ENCODE measurements around the gene ATP10A. TPM values are rescaled to one million over a fixed set of nuclear protein-coding genes. Genes with fewer than 3 reads are reported as not detected.

Gene ATP10A
- total and polyA plus RNA-seq, 2 experiments from 2014 or later, result 0.75 to 0.77 TPM

DNA sequence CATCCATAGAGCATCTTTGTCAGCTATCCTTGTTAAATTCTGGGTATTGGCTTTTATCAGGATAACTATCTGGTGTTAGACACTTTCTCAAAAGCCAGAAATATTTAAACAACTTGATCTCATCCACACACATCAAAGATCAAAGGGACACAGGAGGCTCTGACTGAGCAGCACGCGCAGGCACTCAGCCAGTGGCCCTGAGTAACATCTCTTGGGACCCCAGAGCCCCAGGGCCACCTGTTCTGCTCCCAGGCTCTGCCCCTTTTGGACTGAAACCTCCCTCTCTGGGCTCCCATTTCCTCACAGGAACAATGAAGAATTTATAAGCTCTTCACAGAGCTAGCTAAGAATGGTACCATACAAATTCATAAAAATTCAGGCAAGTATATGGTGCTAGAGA, 16.1 kb downstream of the ATP10A start:
- Histone ChIP-seq H3K9me2 (replicated peaks; ENCODE audit: insufficient read depth) (no peaks in the 10 kb centered on the region), H3K36me3 (replicated peaks; ENCODE audit: insufficient read depth, low read depth) (no peaks in the 10 kb centered on the region), H3K27me3 (no peaks in the 10 kb centered on the region), H2AFZ (no peak overlapping the region), H3K4me1 (ENCODE audit: insufficient read depth) (peaks cover 20% of the 10 kb centered on the region), H4K20me1 (ENCODE audit: insufficient read depth, poor library complexity, severe bottlenecking) (no peaks in the 10 kb centered on the region), H3K27ac (no peak overlapping the region), H3K79me2 (no peaks in the 10 kb centered on the region), H3K4me2 (no peak overlapping the region), H3K9me3 (ENCODE audit: low read depth) (no peaks in the 10 kb centered on the region), H3K4me3 (no peak overlapping the region)
- 57% methylated on average over 2 of the region's 2 CpGs for WGBS (ENCODE audit: low lambda C conversion rate, missing lambda C conversion rate)
- DNase-seq (ENCODE audit: low spot score), result no peak
- TF ChIP-seq, protein P1, sequence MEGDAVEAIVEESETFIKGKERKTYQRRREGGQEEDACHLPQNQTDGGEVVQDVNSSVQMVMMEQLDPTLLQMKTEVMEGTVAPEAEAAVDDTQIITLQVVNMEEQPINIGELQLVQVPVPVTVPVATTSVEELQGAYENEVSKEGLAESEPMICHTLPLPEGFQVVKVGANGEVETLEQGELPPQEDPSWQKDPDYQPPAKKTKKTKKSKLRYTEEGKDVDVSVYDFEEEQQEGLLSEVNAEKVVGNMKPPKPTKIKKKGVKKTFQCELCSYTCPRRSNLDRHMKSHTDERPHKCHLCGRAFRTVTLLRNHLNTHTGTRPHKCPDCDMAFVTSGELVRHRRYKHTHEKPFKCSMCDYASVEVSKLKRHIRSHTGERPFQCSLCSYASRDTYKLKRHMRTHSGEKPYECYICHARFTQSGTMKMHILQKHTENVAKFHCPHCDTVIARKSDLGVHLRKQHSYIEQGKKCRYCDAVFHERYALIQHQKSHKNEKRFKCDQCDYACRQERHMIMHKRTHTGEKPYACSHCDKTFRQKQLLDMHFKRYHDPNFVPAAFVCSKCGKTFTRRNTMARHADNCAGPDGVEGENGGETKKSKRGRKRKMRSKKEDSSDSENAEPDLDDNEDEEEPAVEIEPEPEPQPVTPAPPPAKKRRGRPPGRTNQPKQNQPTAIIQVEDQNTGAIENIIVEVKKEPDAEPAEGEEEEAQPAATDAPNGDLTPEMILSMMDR (IDR thresholded peaks at IDR 0.05; ENCODE audit: poor library complexity), result no peak
- no peak for TF ChIP-seq EZH2phosphoT487 (IDR thresholded peaks at IDR 0.05; ENCODE audit: low read depth, severe bottlenecking, unreplicated experiment)
- TF ChIP-seq EZH2 (IDR thresholded peaks at IDR 0.05; ENCODE audit: borderline replicate concordance), result no peak

DNA sequence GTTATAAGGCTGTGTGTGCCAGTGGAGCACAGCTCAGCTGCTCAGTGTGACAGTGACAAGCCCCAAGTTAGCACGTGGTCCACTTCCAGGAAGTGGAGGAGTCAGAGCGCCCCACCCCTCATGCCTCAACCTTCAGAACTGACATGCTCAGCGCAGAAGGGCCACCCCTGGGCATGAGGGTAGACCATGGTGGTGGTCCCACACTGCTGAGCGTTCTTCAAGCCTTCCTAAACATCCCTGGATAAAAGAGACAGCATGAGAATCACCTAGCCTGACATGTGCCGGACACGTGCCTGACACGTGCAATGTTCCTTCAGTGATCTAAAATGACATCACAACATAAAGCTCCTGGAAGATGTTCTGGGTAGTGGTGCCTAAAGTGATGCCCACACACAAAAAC, 16.8 kb downstream of the ATP10A start:
- H3K27ac ChIP-seq, result no peak overlapping the region
- H3K9me3 ChIP-seq (ENCODE audit: low read depth), result no peaks in the 10 kb centered on the region
- peaks cover 20% of the 10 kb centered on the region for H3K4me1 ChIP-seq (ENCODE audit: insufficient read depth)
- H3K4me3 ChIP-seq, result no peak overlapping the region
- TF ChIP-seq EZH2 (IDR thresholded peaks at IDR 0.05; ENCODE audit: borderline replicate concordance) (no peak), EZH2phosphoT487 (IDR thresholded peaks at IDR 0.05; ENCODE audit: low read depth, severe bottlenecking, unreplicated experiment) (no peak)
- TF ChIP-seq, protein P1 (IDR thresholded peaks at IDR 0.05; ENCODE audit: poor library complexity), result no peak
- no peaks in the 10 kb centered on the region for H3K9me2 ChIP-seq (replicated peaks; ENCODE audit: insufficient read depth)
- no peaks in the 10 kb centered on the region for H3K27me3 ChIP-seq
- no peak overlapping the region for H3K4me2 ChIP-seq
- no peaks in the 10 kb centered on the region for H3K36me3 ChIP-seq (replicated peaks; ENCODE audit: insufficient read depth, low read depth)
- DNase-seq (ENCODE audit: low spot score), result no peak
- no peaks in the 10 kb centered on the region for H3K79me2 ChIP-seq
- 87% methylated on average over 7 of the region's 7 CpGs for WGBS (ENCODE audit: low lambda C conversion rate, missing lambda C conversion rate)
- no peaks in the 10 kb centered on the region for H4K20me1 ChIP-seq (ENCODE audit: insufficient read depth, poor library complexity, severe bottlenecking)
- H2AFZ ChIP-seq, result no peak overlapping the region

DNA sequence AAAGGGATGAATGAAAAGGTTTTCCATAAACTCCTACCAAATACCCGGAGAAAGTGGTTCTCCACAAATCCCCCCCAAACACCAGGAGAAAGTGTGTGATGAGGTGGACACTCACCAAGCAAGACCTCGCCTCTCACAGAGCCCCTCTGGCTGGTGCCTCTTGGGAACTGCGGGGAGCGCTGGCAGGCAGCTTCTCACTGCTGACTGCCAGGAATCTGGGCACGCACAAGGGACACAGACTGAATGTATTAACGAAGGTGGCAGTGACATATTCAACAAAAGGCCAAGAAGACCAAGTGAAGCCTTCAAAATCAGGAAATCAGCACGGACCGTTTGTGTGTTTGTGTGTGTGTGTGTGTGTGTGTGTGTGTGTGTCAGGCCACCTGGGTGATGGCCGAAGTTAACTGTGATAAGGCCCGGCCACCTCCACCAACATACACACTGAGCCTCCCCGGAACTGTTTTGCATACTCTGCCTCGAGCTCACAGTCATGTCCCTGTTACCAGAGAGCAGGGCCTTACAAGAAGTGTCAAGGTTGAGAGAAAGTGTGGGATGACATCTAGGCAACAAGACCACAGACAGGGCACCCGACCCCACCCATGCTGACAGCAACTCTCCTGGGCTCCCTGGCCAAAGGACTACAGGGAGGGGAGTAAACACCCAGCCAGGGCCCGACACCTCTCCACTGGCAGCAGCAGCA, 18.0 kb downstream of the ATP10A start:
- H3K27ac ChIP-seq, result no peak overlapping the region
- H3K9me3 ChIP-seq (ENCODE audit: low read depth), result no peaks in the 10 kb centered on the region
- peaks cover 17% of the 10 kb centered on the region for H3K4me1 ChIP-seq (ENCODE audit: insufficient read depth)
- DNase-seq (ENCODE audit: low spot score), result no peak
- no peaks in the 10 kb centered on the region for H4K20me1 ChIP-seq (ENCODE audit: insufficient read depth, poor library complexity, severe bottlenecking)
- H3K9me2 ChIP-seq (replicated peaks; ENCODE audit: insufficient read depth), result no peaks in the 10 kb centered on the region
- H3K79me2 ChIP-seq, result no peaks in the 10 kb centered on the region
- no peaks in the 10 kb centered on the region for H3K27me3 ChIP-seq
- H3K4me3 ChIP-seq, result no peak overlapping the region
- WGBS (ENCODE audit: low lambda C conversion rate, missing lambda C conversion rate), result 67% methylated on average over 14 of the region's 14 CpGs
- H3K4me2 ChIP-seq, result no peak overlapping the region
- H2AFZ ChIP-seq, result no peak overlapping the region
- TF ChIP-seq EZH2 (IDR thresholded peaks at IDR 0.05; ENCODE audit: borderline replicate concordance) (no peak), EZH2phosphoT487 (IDR thresholded peaks at IDR 0.05; ENCODE audit: low read depth, severe bottlenecking, unreplicated experiment) (no peak)
- TF ChIP-seq, protein P1 (IDR thresholded peaks at IDR 0.05; ENCODE audit: poor library complexity), result no peak
- no peaks in the 10 kb centered on the region for H3K36me3 ChIP-seq (replicated peaks; ENCODE audit: insufficient read depth, low read depth)
